ENCODE results near the gene RPH3AL. TPM values are rescaled to one million over a fixed set of nuclear protein-coding genes. Genes with fewer than 3 reads are reported as not detected.

RPH3AL gene
- total and polyA plus RNA-seq, 10 of the 15 experiments (the other 5 are each of a cell fraction or from before 2014, with no cell fraction given), result 0.04 to 1.2 (median 0.47) TPM; not detected in 2

- no peak for TF ChIP-seq SUZ12 (IDR thresholded peaks at IDR 0.05; ENCODE audit: unreplicated experiment)
- no peak for TF ChIP-seq IRF5 (IDR thresholded peaks at IDR 0.05; ENCODE audit: borderline replicate concordance)
- TF ChIP-seq POLR2A (IDR thresholded peaks at IDR 0.05; ENCODE audit: low read depth, low read length), result no peak
- TF ChIP-seq, protein P1, sequence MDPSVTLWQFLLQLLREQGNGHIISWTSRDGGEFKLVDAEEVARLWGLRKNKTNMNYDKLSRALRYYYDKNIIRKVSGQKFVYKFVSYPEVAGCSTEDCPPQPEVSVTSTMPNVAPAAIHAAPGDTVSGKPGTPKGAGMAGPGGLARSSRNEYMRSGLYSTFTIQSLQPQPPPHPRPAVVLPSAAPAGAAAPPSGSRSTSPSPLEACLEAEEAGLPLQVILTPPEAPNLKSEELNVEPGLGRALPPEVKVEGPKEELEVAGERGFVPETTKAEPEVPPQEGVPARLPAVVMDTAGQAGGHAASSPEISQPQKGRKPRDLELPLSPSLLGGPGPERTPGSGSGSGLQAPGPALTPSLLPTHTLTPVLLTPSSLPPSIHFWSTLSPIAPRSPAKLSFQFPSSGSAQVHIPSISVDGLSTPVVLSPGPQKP (IDR thresholded peaks at IDR 0.05; ENCODE audit: low read depth, low read length), result no peak
Measured at GRCh38 chr17:219696-220095, 132.9 kb downstream of the RPH3AL start (continued).

DNA sequence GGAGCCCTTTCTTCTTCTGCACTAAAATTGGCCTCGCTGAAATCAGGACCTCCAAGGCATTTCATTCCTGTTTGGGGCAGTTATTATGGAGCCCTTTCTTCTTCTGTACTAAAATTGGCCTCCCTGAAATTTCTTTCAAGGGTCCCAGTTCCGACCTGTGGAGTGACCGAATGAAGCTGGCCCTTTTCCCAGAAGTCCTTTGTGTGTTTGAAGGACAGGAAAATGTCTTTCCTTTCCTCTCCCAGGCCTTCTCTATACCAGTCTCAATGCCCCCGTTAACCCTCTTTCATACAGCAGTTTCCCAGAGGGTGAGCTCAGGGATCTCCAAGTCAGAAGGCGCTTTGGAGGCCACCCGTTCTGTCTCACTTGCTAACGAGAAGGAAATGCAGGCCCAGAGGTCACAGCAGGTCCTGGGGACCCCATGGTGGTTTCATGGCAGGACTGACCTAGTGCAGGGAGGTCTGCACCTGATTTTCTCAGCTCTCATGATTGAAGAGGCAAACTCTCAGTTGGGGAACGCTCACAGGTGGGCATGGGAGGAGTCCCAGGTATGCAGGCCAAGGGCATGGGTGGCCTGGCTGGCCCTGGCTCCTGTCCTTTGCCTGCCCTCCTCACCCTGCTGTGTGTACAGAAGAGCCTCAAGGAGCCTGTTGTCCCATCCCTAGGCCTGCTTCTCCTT, 134.0 kb downstream of the RPH3AL start:
- in situ Hi-C loops (cut with MboI) (no loop called here), intact Hi-C loops (cut with micrococcal nuclease; ENCODE audit: unreplicated experiment) (no loop called here)
- FAIRE-seq (no peak), DNase-seq (ENCODE audit: low read depth, low spot score) (no peak), ATAC-seq (no peak)
- Histone ChIP-seq H3K4me1 (ENCODE audit: control insufficient read depth, insufficient read depth, low read length) (no peaks in the 10 kb centered on the region), H3K27me3 (replicated peaks in 1 of 2; ENCODE audit: control insufficient read depth in 2 of 2, insufficient read depth in 2 of 2, low read length in 1 of 2) (no peaks in the 10 kb centered on the region), H3K9ac (ENCODE audit: control insufficient read depth, insufficient read depth, low read length) (no peak overlapping the region), H3K9me3 (replicated peaks; ENCODE audit: control insufficient read depth, insufficient read depth, low read length) (no peaks in the 10 kb centered on the region), H2AFZ (ENCODE audit: control insufficient read depth, low read depth, low read length) (no peak overlapping the region), H3K4me2 (ENCODE audit: control insufficient read depth, insufficient read depth) (no peak overlapping the region), H3K36me3 (ENCODE audit: control insufficient read depth in 2 of 2, insufficient read depth in 2 of 2, low read length in 1 of 2) (no peaks in the 10 kb centered on the region), H3K27ac (ENCODE audit: control insufficient read depth, insufficient read depth) (no peak overlapping the region), H3K4me3 (no peak overlapping the region), H3K79me2 (ENCODE audit: control insufficient read depth, insufficient read depth, low read length) (no peaks in the 10 kb centered on the region), H4K20me1 (ENCODE audit: control insufficient read depth, insufficient read depth) (no peaks in the 10 kb centered on the region)
- POLR2A ChIA-PET, result no interaction called here
- CTCF ChIA-PET, result no interaction called here
- RAD21 ChIA-PET (ENCODE audit: unreplicated experiment), result no interaction called here
- BruUV-seq (replicated peaks), result no TSS peak
- WGBS (ENCODE audit: insufficient coverage, insufficient replicate concordance, low lambda C conversion rate, missing lambda C conversion rate), result 4% methylated on average over 8 of the region's 8 CpGs
- SMC1A ChIA-PET (ENCODE audit: uncharacterized antibody, unreplicated experiment), result no interaction called here
- TF ChIP-seq SMAD1 (IDR thresholded peaks at IDR 0.05; ENCODE audit: low read depth, partially characterized antibody), result no peak
- no peak for TF ChIP-seq REST (IDR thresholded peaks at IDR 0.05; ENCODE audit: low read depth, low read length)
- TF ChIP-seq ZNF217 (IDR thresholded peaks at IDR 0.05), result no peak
- no peak for TF ChIP-seq SMC3 (IDR thresholded peaks at IDR 0.05; ENCODE audit: borderline replicate concordance, low read length)
- no peak for TF ChIP-seq EZH2 (IDR thresholded peaks at IDR 0.05; ENCODE audit: borderline replicate concordance, control insufficient read depth, low read depth, low read length)
- TF ChIP-seq IRF5 (IDR thresholded peaks at IDR 0.05; ENCODE audit: borderline replicate concordance), result no peak
- no peak for TF ChIP-seq CBX3 (IDR thresholded peaks at IDR 0.05; ENCODE audit: borderline replicate concordance, low read depth)
- no peak for TF ChIP-seq CBX5 (IDR thresholded peaks at IDR 0.05; ENCODE audit: low read depth)
- no peak for TF ChIP-seq ZNF622 (IDR thresholded peaks at IDR 0.05)
- no peak for TF ChIP-seq TCF3 (IDR thresholded peaks at IDR 0.05; ENCODE audit: borderline replicate concordance, insufficient read depth, low read depth, low read length)
- no peak for TF ChIP-seq SMARCA5 (IDR thresholded peaks at IDR 0.05)
- TF ChIP-seq PAX8 (IDR thresholded peaks at IDR 0.05), result no peak
- TF ChIP-seq CEBPB (IDR thresholded peaks at IDR 0.05; ENCODE audit: borderline replicate concordance in 1 of 2, low read depth in 2 of 2, low read length in 2 of 2), result no peak
